NK-92 (cell line): ENCODE results near the gene AGBL4.
"Not testable (repeated sequence)": the region's sequence is repeated elsewhere in the genome, so short reads cannot be mapped to it uniquely, and the experiment has no call there.

Experiments used
- DNase-seq: peaks from one replicate; lab custom pipeline; 2025; ENCODE audit not compliant: unreplicated experiment; lab: John Stamatoyannopoulos, UW

AGBL4 gene

DNA sequence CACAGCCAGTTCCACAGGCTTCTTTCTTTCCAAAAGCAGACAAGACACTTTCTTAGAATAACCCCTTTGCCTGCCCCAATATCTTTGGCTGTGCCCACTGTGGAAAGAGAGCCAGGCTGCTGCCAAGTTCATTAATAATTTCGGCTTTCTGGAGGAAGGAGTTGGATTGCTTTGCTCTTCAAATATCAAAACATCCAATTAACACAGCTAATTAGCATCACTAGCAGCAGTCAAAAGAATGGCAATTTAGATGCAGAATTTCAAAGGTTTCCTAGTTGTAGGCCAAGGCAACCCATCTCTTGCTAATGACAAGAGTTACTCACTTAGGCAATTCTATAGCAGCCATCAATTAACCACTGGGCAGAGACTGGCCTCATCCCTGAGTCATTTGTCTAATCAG lies 1460.7 kb downstream of the AGBL4 start:
- no peak for DNase-seq

DNA sequence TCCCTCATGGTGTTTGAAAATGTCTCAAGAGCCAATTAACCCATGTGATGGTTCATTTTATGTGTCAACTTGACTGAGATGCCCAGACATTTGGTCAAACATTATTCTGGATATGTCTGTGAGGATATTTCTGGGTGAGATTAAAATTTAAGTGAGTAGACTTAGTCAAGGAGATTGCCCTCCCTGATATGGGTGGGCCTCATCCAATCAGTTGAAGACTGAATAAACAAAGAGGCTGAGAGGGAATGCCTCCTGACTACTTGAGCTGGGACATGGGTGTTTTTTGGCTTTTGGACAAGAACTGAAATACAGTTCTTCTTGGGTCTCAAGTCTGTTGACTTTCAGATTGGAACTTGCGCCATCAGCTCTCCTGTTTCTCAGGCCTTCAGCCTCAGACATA lies 1462.3 kb downstream of the AGBL4 start:
- DNase-seq: no peak

DNA sequence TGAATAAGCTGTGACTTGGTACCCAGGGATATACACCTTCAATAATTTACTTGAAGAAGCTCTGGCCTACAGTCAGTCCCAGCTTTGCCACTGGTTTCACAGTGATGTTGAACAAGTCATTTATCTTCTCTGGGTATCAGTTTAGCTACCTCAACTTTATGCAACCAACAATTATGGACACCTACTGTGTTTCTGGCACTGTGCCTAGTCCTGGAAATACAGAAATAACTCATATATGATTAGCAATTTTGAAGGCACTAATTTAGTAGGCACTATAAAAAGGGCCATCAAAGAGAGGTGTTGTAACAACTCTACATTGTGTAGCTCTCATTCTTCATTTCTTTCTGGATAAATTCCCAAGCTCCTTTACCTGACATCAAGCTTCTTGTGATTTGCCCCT lies 1463.2 kb downstream of the AGBL4 start:
- no peak for DNase-seq

- DNase-seq: no peak
These were observed 1463.6 kb downstream of the AGBL4 start for GRCh38 chr1:48560116-48560515.

DNA sequence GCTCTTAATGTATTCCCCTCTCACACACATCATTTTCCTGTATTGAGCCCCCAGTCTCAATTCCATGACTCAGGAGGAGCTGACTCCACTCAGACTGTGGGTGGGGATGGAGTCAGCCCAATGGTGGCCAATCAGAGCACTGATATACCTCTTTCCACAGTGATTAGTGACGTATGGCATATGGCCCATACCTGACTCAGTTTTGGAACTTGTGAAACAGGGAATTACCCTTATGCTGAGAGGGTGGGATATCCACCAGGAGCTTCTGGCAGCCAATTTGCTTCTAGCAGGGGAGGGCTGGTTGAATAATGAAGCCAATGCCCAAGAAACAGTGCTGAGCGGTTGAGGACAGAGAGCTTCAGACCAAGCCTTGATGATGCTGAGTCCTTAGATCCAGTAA lies 1465.4 kb downstream of the AGBL4 start:
- no peak for DNase-seq

- no peak for DNase-seq
These were observed 1467.4 kb downstream of the AGBL4 start for GRCh38 chr1:48556186-48556850.

- no peak for DNase-seq
These were observed 1468.5 kb downstream of the AGBL4 start for GRCh38 chr1:48555271-48555670.

DNA sequence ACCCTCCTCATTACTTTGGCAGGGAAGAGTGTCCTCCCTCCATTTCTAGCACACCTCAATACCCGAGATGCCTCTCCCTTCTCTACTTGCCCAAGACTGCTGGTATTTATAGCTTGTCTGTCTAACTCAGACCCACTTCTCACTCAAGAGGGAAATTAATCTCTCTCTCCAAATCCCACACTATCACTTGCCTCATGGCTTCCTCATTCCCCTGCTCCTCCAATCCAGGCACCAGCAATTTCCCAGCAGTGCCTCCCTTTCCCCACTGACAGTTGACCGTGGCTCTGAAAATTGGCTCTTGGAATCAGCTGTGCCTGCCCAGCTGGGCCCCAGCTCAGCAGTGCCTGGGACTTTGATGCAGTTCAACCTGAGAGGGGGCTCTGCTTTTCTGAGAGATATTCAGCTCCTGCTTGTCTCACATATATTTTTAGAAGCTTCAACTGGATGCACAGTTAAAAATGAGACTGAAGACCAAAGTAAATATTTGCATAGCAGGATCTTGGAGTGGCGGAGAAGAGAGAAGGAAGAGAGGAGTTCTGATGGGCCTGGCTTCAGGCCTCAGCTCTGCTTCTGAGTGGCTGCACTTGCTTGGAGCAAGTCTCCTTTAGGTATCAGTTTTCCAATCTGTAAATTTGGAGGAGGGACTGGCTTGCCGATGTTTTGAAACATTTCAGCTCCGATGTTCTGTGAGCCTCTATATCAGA lies 1470.7 kb downstream of the AGBL4 start:
- DNase-seq: no peak

GRCh38 chr1:48552420-48552819 lies 1471.3 kb downstream of the AGBL4 start:
- no peak for DNase-seq

GRCh38 chr1:48548985-48549384 lies 1474.8 kb downstream of the AGBL4 start:
- DNase-seq: no peak

DNA sequence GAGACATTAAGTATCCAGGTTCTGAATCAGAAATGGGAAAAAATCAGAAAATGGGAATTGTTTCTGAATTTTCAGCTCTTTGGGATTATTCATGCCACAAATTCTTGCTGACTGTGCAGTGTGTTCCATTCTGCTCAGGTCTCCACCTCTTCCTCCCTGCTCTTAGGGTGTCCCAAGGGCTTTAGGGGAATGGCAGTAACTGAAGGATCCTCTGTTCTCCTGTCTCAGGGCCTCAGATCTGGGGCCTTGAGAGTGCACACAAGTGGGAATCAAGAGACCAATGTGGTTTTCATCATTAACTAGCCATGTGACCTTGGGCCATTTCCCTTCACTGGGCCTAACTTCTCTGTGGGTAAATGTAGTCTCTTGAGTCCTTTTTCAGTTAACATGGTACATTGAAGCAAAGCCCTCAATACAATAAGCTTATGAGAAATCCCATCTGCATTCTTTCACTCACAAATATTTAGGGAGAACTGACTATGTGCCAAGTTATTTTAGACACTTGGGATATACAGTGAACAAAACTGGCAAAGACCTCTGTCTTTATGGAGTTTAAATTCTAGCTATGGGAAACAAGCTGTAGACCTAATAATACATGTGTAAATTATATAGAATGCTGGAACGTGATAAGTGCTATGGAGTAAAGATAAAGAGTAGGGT lies 1476.1 kb downstream of the AGBL4 start:
- no peak for DNase-seq

- DNase-seq: no peak
These were observed 1479.9 kb downstream of the AGBL4 start for GRCh38 chr1:48543854-48544253.

GRCh38 chr1:48540587-48540986 lies 1483.2 kb downstream of the AGBL4 start:
- DNase-seq: no peak

- no peak for DNase-seq
These were observed 1487.3 kb downstream of the AGBL4 start for GRCh38 chr1:48536477-48536876.

DNA sequence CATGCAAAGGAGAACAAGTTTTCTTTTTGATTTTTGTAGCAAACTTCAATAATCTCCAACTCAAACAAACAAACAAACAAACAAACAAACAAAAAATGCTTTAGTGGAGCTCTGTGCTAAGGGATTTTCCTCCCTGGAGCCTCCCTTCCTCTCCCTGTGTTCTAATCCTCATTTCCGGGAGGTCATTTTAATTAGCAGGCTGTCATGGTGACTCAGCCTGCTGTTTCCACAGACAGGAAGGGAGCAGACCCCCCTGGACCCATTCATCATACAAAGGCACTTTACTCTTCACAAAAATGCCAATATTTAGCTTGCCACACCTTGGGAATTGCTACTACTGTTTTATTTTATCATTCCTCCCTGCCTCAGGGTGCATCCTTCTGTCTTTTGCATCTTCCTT lies 1490.8 kb downstream of the AGBL4 start:
- no peak for DNase-seq

DNA sequence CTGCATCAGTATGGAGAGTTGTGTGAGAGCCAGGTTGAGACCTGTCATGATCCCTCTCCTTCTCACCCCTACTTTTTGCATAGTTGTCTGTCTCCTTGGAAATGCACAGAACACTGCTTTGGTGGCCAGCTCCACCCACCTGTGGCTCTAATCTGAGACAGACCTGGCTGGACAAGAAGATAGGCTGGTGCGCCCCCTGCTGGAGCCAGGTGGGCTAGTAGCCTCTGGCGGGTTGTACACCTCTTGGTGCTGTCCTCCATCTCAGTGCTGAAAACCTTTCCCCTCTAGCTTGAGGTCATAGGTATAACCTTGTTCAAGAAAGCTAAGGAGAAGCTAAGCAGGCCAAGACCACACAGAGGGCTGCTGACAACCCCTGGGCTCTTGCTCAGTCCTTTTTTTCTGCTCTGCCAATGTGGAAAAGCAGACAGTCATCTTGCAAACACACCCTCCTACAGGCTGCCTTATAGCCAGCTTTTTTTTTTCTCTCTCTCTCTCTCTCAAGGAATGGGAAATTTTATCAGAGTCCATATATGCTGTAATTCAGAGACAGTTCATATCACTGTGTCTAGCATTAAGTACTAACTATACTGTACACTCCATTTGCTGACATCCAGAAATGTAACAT lies 1492.9 kb downstream of the AGBL4 start:
- no peak for DNase-seq

DNA sequence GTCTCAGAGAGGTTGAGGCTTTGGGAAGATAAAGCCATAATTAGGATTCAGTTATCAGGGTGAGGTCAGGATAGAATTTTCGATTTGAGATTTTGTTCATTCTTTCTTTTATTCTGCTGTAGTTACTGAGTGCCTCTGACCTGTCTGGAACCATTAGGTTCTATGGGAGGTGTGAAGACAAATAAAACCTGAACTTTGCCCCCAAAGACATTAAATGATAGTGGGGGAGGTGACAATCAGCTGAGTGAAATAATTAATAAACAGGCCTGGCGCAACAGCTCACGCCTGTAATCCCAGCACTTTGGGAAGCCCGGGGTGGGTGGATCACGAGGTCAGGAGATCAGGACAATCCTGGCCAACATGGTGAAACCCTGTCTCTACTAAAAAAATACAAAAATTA lies 1496.7 kb downstream of the AGBL4 start:
- DNase-seq: no peak

DNA sequence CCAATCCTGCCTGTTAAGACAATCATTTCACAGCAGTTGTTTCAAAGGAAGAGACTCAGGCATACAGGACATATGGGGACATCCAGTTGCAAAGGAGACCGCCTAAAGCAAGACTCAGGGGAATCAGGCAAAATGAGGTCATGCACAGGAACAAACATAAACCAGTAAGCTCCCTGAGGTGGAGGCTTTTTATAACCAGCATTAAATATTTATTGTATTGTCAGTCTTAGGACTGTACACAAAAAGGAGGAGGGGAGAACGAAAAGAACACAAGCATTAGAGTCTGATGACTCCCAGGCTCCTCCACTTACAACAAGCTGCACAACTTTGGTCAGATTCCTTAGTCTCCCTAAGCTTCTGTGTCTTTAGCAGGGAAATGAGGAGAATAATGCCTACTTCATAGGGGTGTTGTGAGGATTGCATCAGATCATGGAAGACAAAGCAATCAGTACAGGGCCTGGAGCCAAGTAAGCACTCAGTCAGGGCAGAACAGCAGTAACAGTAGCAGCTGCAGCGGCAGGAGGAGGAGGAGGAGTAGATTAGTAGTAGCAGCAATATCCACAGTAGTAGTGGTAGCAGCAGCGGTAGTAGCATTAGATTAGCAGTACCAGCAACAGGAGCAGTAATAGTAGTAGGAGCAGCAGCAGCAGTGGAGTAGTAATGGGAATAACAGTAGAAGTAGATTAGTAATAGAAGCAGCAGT lies 1497.6 kb downstream of the AGBL4 start:
- DNase-seq: no peak

GRCh38 chr1:48524892-48525467 lies 1498.8 kb downstream of the AGBL4 start:
- DNase-seq: no peak

DNA sequence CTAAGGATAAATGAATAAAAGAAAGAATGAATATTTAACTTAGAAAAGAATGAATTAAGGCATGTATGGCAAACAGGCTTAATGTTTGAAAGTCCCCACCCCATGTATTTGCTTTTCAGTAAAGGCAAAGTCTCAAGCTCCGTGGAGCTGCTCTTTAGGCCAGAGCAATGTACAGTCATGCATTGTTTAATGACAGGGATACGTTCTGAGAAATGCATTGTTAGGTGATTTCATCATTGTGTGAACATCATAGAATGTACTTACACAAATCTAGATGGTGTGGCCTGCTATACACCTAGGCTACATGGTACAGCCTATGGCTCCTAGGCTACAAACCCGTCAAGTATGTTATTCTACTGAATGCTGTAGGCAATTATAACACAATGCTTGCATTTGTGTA lies 1500.2 kb downstream of the AGBL4 start:
- DNase-seq: no peak

DNA sequence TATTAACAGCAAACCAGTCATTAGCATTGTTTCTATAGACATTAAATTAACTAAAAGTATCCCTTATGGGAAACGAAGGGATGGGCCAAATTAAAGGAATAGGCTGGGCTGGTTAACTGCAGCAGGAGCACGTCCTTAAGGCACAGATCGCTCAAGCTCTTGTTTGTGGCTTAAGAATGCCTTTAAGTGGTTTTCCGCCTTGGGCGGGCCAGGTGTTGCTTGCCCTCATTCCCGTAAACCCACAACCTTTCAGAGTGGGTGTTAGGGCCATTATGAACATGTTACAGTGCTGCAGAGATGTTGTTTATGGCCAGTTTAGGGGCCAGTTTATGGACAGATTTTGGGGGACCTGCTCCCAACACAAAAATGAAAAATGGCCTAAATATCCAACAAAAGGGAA lies 1503.9 kb downstream of the AGBL4 start:
- DNase-seq: not testable (repeated sequence)
